ENCODE data around the gene GIPC3. TPM values are rescaled to one million over a fixed set of nuclear protein-coding genes. Genes with fewer than 3 reads are reported as not detected.

Gene GIPC3
- polyA plus RNA-seq, 1 of the 3 experiments (the other 2 are of a cell fraction) = 0.20 TPM

DNA sequence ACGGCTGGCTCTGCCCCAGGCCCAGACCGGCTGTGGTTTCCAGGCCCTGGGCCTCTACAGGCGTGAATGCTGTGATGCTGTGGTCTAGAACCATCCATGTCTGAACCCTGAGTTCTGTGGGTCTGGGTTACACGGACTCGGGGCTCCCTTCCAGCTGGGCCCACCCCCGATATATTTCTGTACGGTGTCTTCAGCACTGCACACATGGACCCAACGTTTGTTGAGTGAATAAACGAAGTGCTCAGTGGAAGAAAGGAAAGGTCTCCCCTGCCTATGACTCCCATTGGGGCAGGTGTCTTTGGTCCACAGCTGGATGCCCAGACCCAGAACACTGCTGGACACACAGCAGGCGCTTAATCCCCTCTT, 39.6 kb upstream of the GIPC3 start:
- Histone ChIP-seq H3K4me3 (ENCODE audit: low read depth in 2 of 2, low read length in 1 of 2) (no peak overlapping the region), H3K9me3 (no peaks in the 10 kb centered on the region), H3F3A (replicated peaks; ENCODE audit: insufficient read depth) (peaks cover 7% of the 10 kb centered on the region), H3K36me3 (replicated peaks in 1 of 2; ENCODE audit: control insufficient read depth in 1 of 2, insufficient read depth in 2 of 2, low read length in 1 of 2) (peaks cover 0 to 30% of the 10 kb centered on the region in 2 experiments), H3K27me3 (ENCODE audit: insufficient read depth) (no peaks in the 10 kb centered on the region), H3K27ac (ENCODE audit: low read depth in 2 of 2, low read length in 1 of 2) (no peak overlapping the region), H3K4me2 (no peak overlapping the region), H3K9ac (no peak overlapping the region), H3K9me2 (no peaks in the 10 kb centered on the region), H4K20me1 (ENCODE audit: insufficient read depth) (0 out of 2 replicates have a peak, but pooled peaks cover 7% of the 10 kb centered on the region), H2AFZ (ENCODE audit: low read depth) (no peak overlapping the region), H3K4me1 (ENCODE audit: control insufficient read depth in 1 of 2, insufficient read depth in 2 of 2, low read depth in 1 of 2, low read length in 1 of 2) (no peaks in the 10 kb centered on the region; a peak in 1 of 4 replicates), H3K79me2 (ENCODE audit: insufficient read depth) (peaks cover 7% of the 10 kb centered on the region; the same call in 1 of the 2 replicates)
- 84% methylated on average over 10 of the region's 10 CpGs for WGBS (ENCODE audit: low lambda C conversion rate)
- DNase-seq = no peak
- no peak for TF ChIP-seq JUND (IDR thresholded peaks at IDR 0.05)
- TF ChIP-seq POLR2AphosphoS5 (IDR thresholded peaks at IDR 0.05; ENCODE audit: low read depth, low read length) = no peak
- TF ChIP-seq USF2 (IDR thresholded peaks at IDR 0.05; ENCODE audit: borderline replicate concordance, low read depth, low read length) = no peak
- no peak for TF ChIP-seq NFIC (IDR thresholded peaks at IDR 0.05; ENCODE audit: borderline replicate concordance)
- no peak for TF ChIP-seq YY1 (IDR thresholded peaks at IDR 0.05; ENCODE audit: low read depth)
- TF ChIP-seq FOXJ3 (CRISPR knock-in tag; IDR thresholded peaks at IDR 0.05) = no peak
- no peak for TF ChIP-seq MXI1 (IDR thresholded peaks at IDR 0.05; ENCODE audit: low read depth, low read length)
- no peak for TF ChIP-seq MEF2A (IDR thresholded peaks at IDR 0.05; ENCODE audit: borderline replicate concordance, low read depth)
- TF ChIP-seq MAX (IDR thresholded peaks at IDR 0.05; ENCODE audit: low read depth) = no peak
- TF ChIP-seq EZH2phosphoT487 (IDR thresholded peaks at IDR 0.05; ENCODE audit: borderline replicate concordance, low read depth) = no peak
- TF ChIP-seq REST (IDR thresholded peaks at IDR 0.05; ENCODE audit: low read depth, low read length) = no peak
- no peak for TF ChIP-seq FOXM1 (IDR thresholded peaks at IDR 0.05; ENCODE audit: low read depth)
- no peak for TF ChIP-seq ELF1 (IDR thresholded peaks at IDR 0.05)
- TF ChIP-seq EP300 (IDR thresholded peaks at IDR 0.05; ENCODE audit: borderline replicate concordance in 1 of 2, low read depth in 1 of 2, low read length in 1 of 2) = no peak
- TF ChIP-seq, protein P1, sequence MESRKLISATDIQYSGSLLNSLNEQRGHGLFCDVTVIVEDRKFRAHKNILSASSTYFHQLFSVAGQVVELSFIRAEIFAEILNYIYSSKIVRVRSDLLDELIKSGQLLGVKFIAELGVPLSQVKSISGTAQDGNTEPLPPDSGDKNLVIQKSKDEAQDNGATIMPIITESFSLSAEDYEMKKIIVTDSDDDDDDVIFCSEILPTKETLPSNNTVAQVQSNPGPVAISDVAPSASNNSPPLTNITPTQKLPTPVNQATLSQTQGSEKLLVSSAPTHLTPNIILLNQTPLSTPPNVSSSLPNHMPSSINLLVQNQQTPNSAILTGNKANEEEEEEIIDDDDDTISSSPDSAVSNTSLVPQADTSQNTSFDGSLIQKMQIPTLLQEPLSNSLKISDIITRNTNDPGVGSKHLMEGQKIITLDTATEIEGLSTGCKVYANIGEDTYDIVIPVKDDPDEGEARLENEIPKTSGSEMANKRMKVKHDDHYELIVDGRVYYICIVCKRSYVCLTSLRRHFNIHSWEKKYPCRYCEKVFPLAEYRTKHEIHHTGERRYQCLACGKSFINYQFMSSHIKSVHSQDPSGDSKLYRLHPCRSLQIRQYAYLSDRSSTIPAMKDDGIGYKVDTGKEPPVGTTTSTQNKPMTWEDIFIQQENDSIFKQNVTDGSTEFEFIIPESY (IDR thresholded peaks at IDR 0.05; ENCODE audit: borderline replicate concordance, low read depth) = no peak
- ChIA-PET CTCF (interaction anchor here (0.5 to 6.0 kb wide), 30 partner anchors 9 to 241 kb away, joined by 3 to 73 read pairs (median 4); partner anchors contain the start of genes GIPC3, MFSD12 and TBXA2R), POLR2A (interaction anchor here (1.0 kb wide), 1 partner anchor 9 kb away, joined by 3 read pairs; no protein-coding TSS in a partner anchor)

Measured in SK-N-SH (cell line).